Keratinocyte (primary cell): ENCODE data around the gene CIB4.

Experiments used
- EZH2 ChIP-seq: IDR thresholded peaks from one replicate; pipeline ENCODE4 v1.6.1; 2012; ENCODE audit warnings: inconsistent platforms, mild to moderate bottlenecking, low read length, moderate library complexity
- TF ChIP-seq, protein P1 (sequence below), 3 experiments: IDR thresholded peaks in 1 of 3; conservative IDR thresholded peaks in 1 of 3; optimal IDR thresholded peaks in 1 of 3; 2 replicates in 2 of 3; 3 replicates in 1 of 3; pipeline versions ENCODE3 to v1.5.1; 2011; ENCODE audit warnings: low read length in 3 of 3, mild to moderate bottlenecking in 3 of 3, moderate library complexity in 2 of 3, control low read depth in 1 of 3, inconsistent platforms in 1 of 3; ENCODE audit not compliant: insufficient read depth in 2 of 3; ENCODE audit errors: extremely low read depth in 1 of 3

- TF ChIP-seq EZH2 = no peak
- TF ChIP-seq, protein P1, sequence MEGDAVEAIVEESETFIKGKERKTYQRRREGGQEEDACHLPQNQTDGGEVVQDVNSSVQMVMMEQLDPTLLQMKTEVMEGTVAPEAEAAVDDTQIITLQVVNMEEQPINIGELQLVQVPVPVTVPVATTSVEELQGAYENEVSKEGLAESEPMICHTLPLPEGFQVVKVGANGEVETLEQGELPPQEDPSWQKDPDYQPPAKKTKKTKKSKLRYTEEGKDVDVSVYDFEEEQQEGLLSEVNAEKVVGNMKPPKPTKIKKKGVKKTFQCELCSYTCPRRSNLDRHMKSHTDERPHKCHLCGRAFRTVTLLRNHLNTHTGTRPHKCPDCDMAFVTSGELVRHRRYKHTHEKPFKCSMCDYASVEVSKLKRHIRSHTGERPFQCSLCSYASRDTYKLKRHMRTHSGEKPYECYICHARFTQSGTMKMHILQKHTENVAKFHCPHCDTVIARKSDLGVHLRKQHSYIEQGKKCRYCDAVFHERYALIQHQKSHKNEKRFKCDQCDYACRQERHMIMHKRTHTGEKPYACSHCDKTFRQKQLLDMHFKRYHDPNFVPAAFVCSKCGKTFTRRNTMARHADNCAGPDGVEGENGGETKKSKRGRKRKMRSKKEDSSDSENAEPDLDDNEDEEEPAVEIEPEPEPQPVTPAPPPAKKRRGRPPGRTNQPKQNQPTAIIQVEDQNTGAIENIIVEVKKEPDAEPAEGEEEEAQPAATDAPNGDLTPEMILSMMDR (optimal IDR thresholded peaks at IDR 0.05 in 1 of 3, IDR thresholded peaks at IDR 0.05 in 1 of 3, conservative IDR thresholded peaks at IDR 0.05 in 1 of 3; ENCODE audit: extremely low read depth in 1 of 3, insufficient read depth in 2 of 3, low read length in 3 of 3) = no peak
These were observed 13.6 kb downstream of the CIB4 start for GRCh38 chr2:26627350-26628105.
